ENCODE measurements around the gene NAP1L3. TPM values are rescaled to one million over a fixed set of nuclear protein-coding genes. Genes with fewer than 3 reads are reported as not detected.

Gene NAP1L3
- total and polyA plus RNA-seq, 2 of the 4 experiments (the other 2 are of a cell fraction) = 2.2 to 3.7 TPM

DNA sequence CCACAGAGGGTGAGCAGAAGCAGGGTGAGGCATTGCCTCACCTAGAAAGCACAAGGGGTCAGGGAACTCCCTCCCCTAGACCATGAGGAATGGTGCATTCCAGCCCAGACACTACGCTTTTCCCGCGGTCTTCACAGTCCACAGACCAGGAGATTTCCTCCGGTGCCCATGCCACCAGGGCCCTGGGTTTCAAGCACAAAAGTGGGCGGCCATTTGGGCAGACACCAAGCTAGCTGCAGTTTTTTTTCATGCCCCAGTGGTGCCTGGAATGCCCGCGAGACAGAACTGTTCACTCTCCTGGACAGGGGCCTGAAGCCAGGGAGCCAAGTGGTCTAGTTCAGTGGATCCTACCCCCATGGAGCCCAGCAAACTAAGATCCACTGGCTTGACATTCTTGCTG, 12.8 kb downstream of the NAP1L3 start:
- ATAC-seq (ENCODE audit: low read depth) (no peak), DNase-seq (no peak)
- Histone ChIP-seq H2BK5ac (ENCODE audit: low read depth, low read length, poor library complexity, severe bottlenecking) (no peak overlapping the region), H4K91ac (ENCODE audit: insufficient read depth, low read depth, low read length) (no peak overlapping the region), H3K4me1 (ENCODE audit: control insufficient read depth, insufficient read depth, low read length) (no peaks in the 10 kb centered on the region), H3K4me3 (ENCODE audit: insufficient read depth, low read depth, low read length) (no peak overlapping the region), H3K14ac (replicated peaks; ENCODE audit: low read depth, low read length) (no peak overlapping the region), H4K8ac (ENCODE audit: low read depth in 2 of 2, low read length in 2 of 2) (no peak overlapping the region), H2AK5ac (ENCODE audit: low read depth, low read length) (no peak overlapping the region), H3K9ac (ENCODE audit: low read depth, low read length) (no peak overlapping the region), H3K36me3 (ENCODE audit: control insufficient read depth, insufficient read depth, low read length) (no peaks in the 10 kb centered on the region), H3K23ac (ENCODE audit: low read depth, low read length) (no peak overlapping the region), H3K9me1 (ENCODE audit: insufficient read depth, low read length) (no peaks in the 10 kb centered on the region), H3K27ac (ENCODE audit: insufficient read depth, low read length) (no peak overlapping the region), H3K4me2 (ENCODE audit: low read depth, low read length) (no peak overlapping the region), H4K5ac (ENCODE audit: low read depth, low read length) (no peak overlapping the region), H3K4ac (ENCODE audit: low read depth, low read length) (no peak overlapping the region), H3K27me3 (ENCODE audit: control insufficient read depth, insufficient read depth, low read length) (no peaks in the 10 kb centered on the region), H2BK20ac (ENCODE audit: low read depth, low read length) (no peak overlapping the region), H3K56ac (ENCODE audit: extremely low read depth, insufficient read depth, low read length) (no peak overlapping the region), H4K20me1 (ENCODE audit: insufficient read depth, low read length) (no peaks in the 10 kb centered on the region), H3K9me3 (ENCODE audit: control insufficient read depth, insufficient read depth, low read length) (no peaks in the 10 kb centered on the region), H2AK9ac (replicated peaks; ENCODE audit: low read depth, low read length, poor library complexity) (no peak overlapping the region), H2BK120ac (ENCODE audit: low read depth, low read length) (no peak overlapping the region), H3K18ac (ENCODE audit: low read depth, low read length) (no peak overlapping the region), H3K79me1 (ENCODE audit: low read depth in 1 of 2, low read length in 2 of 2) (no peaks in the 10 kb centered on the region), H2BK15ac (ENCODE audit: low read depth, low read length) (no peak overlapping the region), H2AFZ (replicated peaks; ENCODE audit: low read length, poor library complexity) (no peak overlapping the region)
- CTCF ChIA-PET = no interaction called here
- TF ChIP-seq, protein P1, sequence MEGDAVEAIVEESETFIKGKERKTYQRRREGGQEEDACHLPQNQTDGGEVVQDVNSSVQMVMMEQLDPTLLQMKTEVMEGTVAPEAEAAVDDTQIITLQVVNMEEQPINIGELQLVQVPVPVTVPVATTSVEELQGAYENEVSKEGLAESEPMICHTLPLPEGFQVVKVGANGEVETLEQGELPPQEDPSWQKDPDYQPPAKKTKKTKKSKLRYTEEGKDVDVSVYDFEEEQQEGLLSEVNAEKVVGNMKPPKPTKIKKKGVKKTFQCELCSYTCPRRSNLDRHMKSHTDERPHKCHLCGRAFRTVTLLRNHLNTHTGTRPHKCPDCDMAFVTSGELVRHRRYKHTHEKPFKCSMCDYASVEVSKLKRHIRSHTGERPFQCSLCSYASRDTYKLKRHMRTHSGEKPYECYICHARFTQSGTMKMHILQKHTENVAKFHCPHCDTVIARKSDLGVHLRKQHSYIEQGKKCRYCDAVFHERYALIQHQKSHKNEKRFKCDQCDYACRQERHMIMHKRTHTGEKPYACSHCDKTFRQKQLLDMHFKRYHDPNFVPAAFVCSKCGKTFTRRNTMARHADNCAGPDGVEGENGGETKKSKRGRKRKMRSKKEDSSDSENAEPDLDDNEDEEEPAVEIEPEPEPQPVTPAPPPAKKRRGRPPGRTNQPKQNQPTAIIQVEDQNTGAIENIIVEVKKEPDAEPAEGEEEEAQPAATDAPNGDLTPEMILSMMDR (conservative IDR thresholded peaks at IDR 0.05; ENCODE audit: low read depth, low read length) = no peak
- TF ChIP-seq FOS (IDR thresholded peaks at IDR 0.05; ENCODE audit: low read depth, low read length) (no peak), RAD21 (IDR thresholded peaks at IDR 0.05; ENCODE audit: low read length) (no peak), RCOR1 (IDR thresholded peaks at IDR 0.05; ENCODE audit: insufficient replicate concordance, low read length) (no peak), RFX5 (IDR thresholded peaks at IDR 0.05; ENCODE audit: low read depth, low read length) (no peak), SMC3 (IDR thresholded peaks at IDR 0.05; ENCODE audit: low read depth, low read length) (no peak), POLR2A (IDR thresholded peaks at IDR 0.05; ENCODE audit: low read depth, low read length) (no peak), MXI1 (IDR thresholded peaks at IDR 0.05; ENCODE audit: borderline replicate concordance, low read depth, low read length) (no peak), MAFK (IDR thresholded peaks at IDR 0.05; ENCODE audit: low read depth, low read length) (no peak), BHLHE40 (IDR thresholded peaks at IDR 0.05; ENCODE audit: low read depth, low read length) (no peak), NFE2L2 (IDR thresholded peaks at IDR 0.05; ENCODE audit: low read depth, low read length) (no peak), CHD1 (IDR thresholded peaks at IDR 0.05; ENCODE audit: low read depth, low read length) (no peak), CEBPB (IDR thresholded peaks at IDR 0.05; ENCODE audit: low read depth, low read length) (no peak), MAZ (IDR thresholded peaks at IDR 0.05; ENCODE audit: borderline replicate concordance, low read depth, low read length) (no peak)
- TF ChIP-seq, protein P2, sequence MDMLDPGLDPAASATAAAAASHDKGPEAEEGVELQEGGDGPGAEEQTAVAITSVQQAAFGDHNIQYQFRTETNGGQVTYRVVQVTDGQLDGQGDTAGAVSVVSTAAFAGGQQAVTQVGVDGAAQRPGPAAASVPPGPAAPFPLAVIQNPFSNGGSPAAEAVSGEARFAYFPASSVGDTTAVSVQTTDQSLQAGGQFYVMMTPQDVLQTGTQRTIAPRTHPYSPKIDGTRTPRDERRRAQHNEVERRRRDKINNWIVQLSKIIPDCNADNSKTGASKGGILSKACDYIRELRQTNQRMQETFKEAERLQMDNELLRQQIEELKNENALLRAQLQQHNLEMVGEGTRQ (IDR thresholded peaks at IDR 0.05; ENCODE audit: low read depth, low read length) = no peak
- TF ChIP-seq, protein P3, sequence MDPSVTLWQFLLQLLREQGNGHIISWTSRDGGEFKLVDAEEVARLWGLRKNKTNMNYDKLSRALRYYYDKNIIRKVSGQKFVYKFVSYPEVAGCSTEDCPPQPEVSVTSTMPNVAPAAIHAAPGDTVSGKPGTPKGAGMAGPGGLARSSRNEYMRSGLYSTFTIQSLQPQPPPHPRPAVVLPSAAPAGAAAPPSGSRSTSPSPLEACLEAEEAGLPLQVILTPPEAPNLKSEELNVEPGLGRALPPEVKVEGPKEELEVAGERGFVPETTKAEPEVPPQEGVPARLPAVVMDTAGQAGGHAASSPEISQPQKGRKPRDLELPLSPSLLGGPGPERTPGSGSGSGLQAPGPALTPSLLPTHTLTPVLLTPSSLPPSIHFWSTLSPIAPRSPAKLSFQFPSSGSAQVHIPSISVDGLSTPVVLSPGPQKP (IDR thresholded peaks at IDR 0.05; ENCODE audit: borderline replicate concordance, low read depth, low read length) = no peak
- BruUV-seq (replicated peaks) = no TSS peak
- WGBS, 2 experiments (ENCODE audit: extremely low coverage in 2 of 2, insufficient read length in 1 of 2) = no CpG with 5 or more reads among the region's 7 CpGs
- intact Hi-C loops (cut with micrococcal nuclease) = no loop called here
- POLR2A ChIA-PET (ENCODE audit: unreplicated experiment) = no interaction called here
- in situ Hi-C loops (cut with MboI; ENCODE audit: low sequenced_read_pairs) = no loop called here
- dilution Hi-C loops (cut with HindIII; ENCODE audit: low sequenced_read_pairs, unreplicated experiment) = no loop called here
